Measurements from ENCODE around the gene KIAA1143. TPM values are rescaled to one million over a fixed set of nuclear protein-coding genes. Genes with fewer than 3 reads are reported as not detected.

Gene KIAA1143
- total RNA-seq, 3 donors from 2014 or later = 35.5 to 42.2 (median 40.7) TPM

- peaks cover 60% of the 10 kb centered on the region for H3K9me3 Mint-ChIP-seq
- no peak for DNase-seq
- no peak for ATAC-seq
- H3K4me3 Mint-ChIP-seq = no peak overlapping the region
- no peaks in the 10 kb centered on the region for H3K27me3 Mint-ChIP-seq (ENCODE audit: low read depth)
- no peaks in the 10 kb centered on the region for H3K4me1 Mint-ChIP-seq (ENCODE audit: low read depth)
- H3K36me3 Mint-ChIP-seq (ENCODE audit: insufficient read depth) = peaks cover 45% of the 10 kb centered on the region
Observed at GRCh38 chr3:44722103-44722401, 39.4 kb downstream of the KIAA1143 start.

DNA sequence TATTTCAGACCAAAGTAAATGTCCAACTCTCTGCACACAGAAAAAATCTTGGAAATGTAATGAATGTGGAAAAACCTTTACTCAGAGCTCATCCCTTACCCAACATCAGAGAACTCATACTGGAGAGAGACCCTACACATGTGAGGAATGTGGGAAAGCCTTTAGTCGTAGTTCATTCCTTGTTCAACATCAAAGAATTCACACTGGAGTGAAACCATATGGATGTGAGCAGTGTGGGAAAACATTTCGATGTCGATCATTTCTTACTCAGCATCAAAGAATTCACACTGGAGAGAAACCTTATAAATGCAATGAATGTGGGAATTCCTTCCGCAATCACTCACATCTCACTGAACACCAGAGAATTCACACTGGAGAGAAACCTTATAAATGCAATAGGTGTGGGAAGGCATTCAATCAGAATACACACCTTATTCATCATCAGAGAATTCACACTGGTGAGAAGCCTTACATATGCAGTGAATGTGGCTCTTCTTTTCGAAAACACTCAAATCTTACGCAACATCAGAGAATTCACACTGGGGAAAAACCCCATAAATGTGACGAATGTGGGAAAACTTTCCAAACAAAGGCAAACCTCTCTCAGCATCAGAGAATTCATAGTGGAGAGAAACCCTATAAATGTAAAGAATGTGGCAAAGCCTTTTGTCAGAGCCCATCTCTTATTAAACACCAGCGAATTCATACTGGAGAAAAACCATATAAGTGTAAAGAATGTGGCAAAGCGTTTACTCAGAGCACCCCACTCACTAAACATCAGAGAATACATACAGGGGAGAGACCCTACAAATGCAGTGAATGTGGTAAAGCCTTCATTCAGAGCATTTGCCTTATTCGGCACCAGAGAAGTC is 40.0 kb downstream of the KIAA1143 start:
- H3K9me3 Mint-ChIP-seq = peaks cover 63% of the 10 kb centered on the region

DNA sequence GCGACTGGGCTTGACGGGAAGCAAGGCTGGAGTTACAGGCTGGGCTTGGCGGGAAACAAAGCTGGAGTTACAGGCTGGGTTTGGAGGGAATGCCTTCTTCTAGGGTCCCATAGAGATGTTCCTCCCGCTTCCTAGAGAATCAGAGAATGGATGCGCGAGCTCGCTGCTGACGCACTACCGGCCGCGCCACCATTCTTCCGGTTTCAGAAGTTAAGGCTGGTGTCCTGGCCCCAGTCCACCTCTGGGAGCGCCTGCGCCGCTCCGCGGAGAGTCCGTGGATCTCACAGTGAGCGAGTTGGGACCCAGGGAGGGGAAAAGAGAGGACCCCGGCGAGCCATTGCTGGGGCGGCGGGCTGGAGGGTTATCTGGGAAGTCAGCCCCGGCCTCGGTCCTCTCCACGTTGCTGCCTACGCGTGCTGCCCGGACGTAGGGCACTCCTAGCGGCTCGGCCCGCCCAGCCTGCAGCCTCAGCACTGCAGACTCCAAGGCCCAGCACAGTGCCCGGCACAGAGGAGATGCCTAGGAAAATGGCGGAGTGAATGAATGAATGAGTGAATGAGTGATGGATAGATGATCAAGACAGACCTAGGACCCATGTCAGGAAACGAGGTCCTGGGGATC is 48.9 kb downstream of the KIAA1143 start, which contains the start of gene ZNF502:
TSS of gene ZNF502 (plus strand) at position 206 of the 621 bp plus-strand sequence. CDS start 7,602 bp downstream, outside the sequence.
- H3K36me3 Mint-ChIP-seq (ENCODE audit: insufficient read depth) = peaks cover 15% of the 10 kb centered on the region
- ATAC-seq (peak; percentile 95 to 96), DNase-seq (peak; percentile 38)
- peaks cover 43% of the 10 kb centered on the region for H3K9me3 Mint-ChIP-seq
- peaks cover 2% of the 10 kb centered on the region for H3K4me1 Mint-ChIP-seq (ENCODE audit: low read depth)
- H3K4me3 Mint-ChIP-seq = peak within 1 kb of the TSS; percentile 84
- peaks cover 27% of the 10 kb centered on the region for H3K27me3 Mint-ChIP-seq (ENCODE audit: low read depth)

More for the DNA sequence above, 40.0 kb downstream of the KIAA1143 start:
- DNase-seq (no peak), ATAC-seq (no peak)
- Mint-ChIP-seq H3K4me1 (ENCODE audit: low read depth) (no peaks in the 10 kb centered on the region), H3K36me3 (ENCODE audit: insufficient read depth) (peaks cover 49% of the 10 kb centered on the region), H3K4me3 (no peak overlapping the region), H3K27me3 (ENCODE audit: low read depth) (no peaks in the 10 kb centered on the region)

Other genes with a start within 250 kb of the KIAA1143 start
- gene ZKSCAN7, start 206.4 kb downstream of the KIAA1143 start, total RNA-seq = 1 to 10 TPM; 2.0 to 2.3 (median 2.0) TPM
- under 1 TPM; 0.52 to 0.71 (median 0.66) TPM for gene ZNF660, start 176.7 kb downstream of the KIAA1143 start, total RNA-seq
- 1 to 10 TPM; 7.2 to 8.2 (median 7.6) TPM for gene ZNF197, start 136.6 kb downstream of the KIAA1143 start, total RNA-seq
- 1 to 10 TPM; 5.3 to 6.7 (median 6.6) TPM for gene ZNF35, start 112.9 kb downstream of the KIAA1143 start, total RNA-seq
- gene ZNF502, start 49.0 kb downstream of the KIAA1143 start, total RNA-seq = 1 to 10 TPM; 2.3 to 3.0 (median 2.3) TPM
- gene ZNF501, start 32.0 kb downstream of the KIAA1143 start, total RNA-seq = 1 to 10 TPM; 2.2 to 3.0 (median 2.5) TPM
- 1 to 10 TPM; 4.7 to 6.2 (median 6.1) TPM for gene KIF15, start 175 bp upstream of the KIAA1143 start, total RNA-seq
- gene TMEM42, start 100.3 kb upstream of the KIAA1143 start, total RNA-seq = 1 to 10 TPM; 4.9 to 6.1 (median 5.5) TPM
- not detected for gene TGM4, start 113.0 kb upstream of the KIAA1143 start, total RNA-seq
- 10 to 100 TPM; 33.6 to 44.5 (median 34.6) TPM for gene ZDHHC3, start 214.6 kb upstream of the KIAA1143 start, total RNA-seq
- gene EXOSC7, start 214.6 kb upstream of the KIAA1143 start, total RNA-seq = 10 to 100 TPM; 75.4 to 88.8 (median 83.4) TPM

Measured in activated T-cell treated with anti-CD3 and anti-CD28 coated beads, Interleukin-2, amount 50 U/mL, for 4 hours (primary cell).